ENCODE results near the gene KRTAP10-10.

KRTAP10-10 gene

DNA sequence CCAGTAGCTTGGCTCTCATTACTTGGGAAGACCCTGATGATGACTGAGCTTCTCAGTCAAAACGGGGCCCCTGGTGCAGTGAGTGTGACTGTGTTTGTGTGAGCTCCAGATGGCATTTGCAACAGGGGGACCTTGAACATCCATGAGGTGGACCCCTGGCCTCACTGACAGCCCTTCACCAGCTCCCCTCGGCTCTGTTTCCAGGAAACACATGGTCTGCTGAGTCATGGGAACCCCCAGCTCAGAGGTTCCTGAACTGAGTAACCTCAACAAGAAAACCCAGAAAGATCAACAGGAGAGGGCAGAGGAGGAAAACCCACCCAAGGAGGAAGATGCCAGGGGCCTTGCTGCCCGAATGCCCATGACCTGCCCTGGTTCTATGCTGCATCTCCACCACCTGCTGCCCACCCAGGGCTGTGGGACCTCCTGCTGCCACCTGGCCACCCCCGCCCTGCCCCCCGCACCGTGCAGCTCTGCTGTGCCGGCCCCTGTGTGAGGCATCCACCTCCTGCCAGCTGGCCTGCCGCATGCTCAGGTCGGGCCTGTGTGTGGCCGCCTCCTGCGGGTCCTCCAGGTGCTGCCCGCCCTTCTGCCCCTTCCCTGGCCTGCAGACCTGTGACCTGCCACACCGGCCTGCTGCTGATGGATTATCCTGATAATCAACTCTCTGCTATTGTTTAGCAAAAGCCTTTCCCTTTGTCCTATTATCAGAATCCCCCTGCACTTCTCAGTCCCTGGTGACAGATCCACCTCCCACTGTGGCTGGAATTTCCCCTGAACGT is 49.0 kb downstream of the KRTAP10-10 start:
- H3K27ac ChIP-seq (replicated peaks): no peak overlapping the region
- TF ChIP-seq, protein P1, sequence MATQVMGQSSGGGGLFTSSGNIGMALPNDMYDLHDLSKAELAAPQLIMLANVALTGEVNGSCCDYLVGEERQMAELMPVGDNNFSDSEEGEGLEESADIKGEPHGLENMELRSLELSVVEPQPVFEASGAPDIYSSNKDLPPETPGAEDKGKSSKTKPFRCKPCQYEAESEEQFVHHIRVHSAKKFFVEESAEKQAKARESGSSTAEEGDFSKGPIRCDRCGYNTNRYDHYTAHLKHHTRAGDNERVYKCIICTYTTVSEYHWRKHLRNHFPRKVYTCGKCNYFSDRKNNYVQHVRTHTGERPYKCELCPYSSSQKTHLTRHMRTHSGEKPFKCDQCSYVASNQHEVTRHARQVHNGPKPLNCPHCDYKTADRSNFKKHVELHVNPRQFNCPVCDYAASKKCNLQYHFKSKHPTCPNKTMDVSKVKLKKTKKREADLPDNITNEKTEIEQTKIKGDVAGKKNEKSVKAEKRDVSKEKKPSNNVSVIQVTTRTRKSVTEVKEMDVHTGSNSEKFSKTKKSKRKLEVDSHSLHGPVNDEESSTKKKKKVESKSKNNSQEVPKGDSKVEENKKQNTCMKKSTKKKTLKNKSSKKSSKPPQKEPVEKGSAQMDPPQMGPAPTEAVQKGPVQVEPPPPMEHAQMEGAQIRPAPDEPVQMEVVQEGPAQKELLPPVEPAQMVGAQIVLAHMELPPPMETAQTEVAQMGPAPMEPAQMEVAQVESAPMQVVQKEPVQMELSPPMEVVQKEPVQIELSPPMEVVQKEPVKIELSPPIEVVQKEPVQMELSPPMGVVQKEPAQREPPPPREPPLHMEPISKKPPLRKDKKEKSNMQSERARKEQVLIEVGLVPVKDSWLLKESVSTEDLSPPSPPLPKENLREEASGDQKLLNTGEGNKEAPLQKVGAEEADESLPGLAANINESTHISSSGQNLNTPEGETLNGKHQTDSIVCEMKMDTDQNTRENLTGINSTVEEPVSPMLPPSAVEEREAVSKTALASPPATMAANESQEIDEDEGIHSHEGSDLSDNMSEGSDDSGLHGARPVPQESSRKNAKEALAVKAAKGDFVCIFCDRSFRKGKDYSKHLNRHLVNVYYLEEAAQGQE (IDR thresholded peaks at IDR 0.05; ENCODE audit: insufficient replicate concordance, low read depth): no peak
- TF ChIP-seq CTCF (IDR thresholded peaks at IDR 0.05; ENCODE audit: insufficient read depth, low read length) (no peak), GABPA (IDR thresholded peaks at IDR 0.05; ENCODE audit: low read depth) (no peak), SPI1 (IDR thresholded peaks at IDR 0.05; ENCODE audit: borderline replicate concordance, low read depth) (no peak), POLR2AphosphoS5 (IDR thresholded peaks at IDR 0.05; ENCODE audit: low read depth) (no peak)
- no peak overlapping the region for H3K4me3 ChIP-seq (replicated peaks; ENCODE audit: insufficient read depth, low read length)
- DNase-seq (ENCODE audit: low read depth in 1 of 2, low spot score in 1 of 2): no peak
- H3K27me3 ChIP-seq (ENCODE audit: insufficient read depth, poor library complexity, severe bottlenecking): no peaks in the 10 kb centered on the region

DNA sequence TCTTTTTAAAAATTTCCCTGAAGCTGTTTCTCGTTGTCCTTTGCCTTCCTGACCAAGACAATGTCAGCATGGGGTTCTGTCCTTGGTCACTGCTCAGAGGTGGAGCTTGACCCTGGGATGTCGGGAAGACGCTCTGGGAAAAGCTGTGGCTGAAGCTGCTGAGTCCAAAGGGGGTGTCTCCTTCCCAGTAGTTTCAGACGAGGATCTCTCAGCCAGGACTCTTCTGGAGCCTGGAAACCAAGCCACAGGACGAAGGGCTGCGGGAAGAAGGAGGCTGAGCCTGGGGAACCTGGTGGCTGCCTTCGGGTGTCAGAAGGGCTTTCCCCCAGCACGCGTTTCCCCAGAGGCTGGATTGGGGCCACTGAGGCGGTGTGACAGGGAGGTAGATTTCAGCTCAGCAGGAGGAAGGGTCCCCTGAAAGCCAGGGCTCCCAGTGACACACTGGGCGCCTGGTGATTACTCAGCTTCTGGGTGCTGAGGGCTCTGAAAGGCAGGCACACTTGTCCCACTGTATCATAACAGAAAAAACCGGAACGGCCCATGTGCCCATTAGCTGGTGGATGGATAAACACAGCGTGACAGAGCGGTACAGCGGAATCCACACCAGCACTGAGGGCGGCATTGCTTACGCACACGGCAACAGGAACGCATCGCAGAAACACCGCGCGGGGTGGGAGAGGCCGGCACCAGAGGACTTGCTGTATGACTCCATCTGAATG is 49.8 kb downstream of the KRTAP10-10 start:
- Histone ChIP-seq H3K27me3 (ENCODE audit: insufficient read depth, poor library complexity, severe bottlenecking) (no peaks in the 10 kb centered on the region), H3K4me3 (replicated peaks; ENCODE audit: insufficient read depth, low read length) (no peak overlapping the region), H3K27ac (replicated peaks) (no peak overlapping the region)
- no peak for DNase-seq (ENCODE audit: low read depth in 1 of 2, low spot score in 1 of 2)
- TF ChIP-seq, protein P1 (IDR thresholded peaks at IDR 0.05; ENCODE audit: insufficient replicate concordance, low read depth): no peak
- TF ChIP-seq CTCF (IDR thresholded peaks at IDR 0.05; ENCODE audit: insufficient read depth, low read length): no peak
- TF ChIP-seq SPI1 (IDR thresholded peaks at IDR 0.05; ENCODE audit: borderline replicate concordance, low read depth): no peak
- TF ChIP-seq GABPA (IDR thresholded peaks at IDR 0.05; ENCODE audit: low read depth): no peak
- TF ChIP-seq POLR2AphosphoS5 (IDR thresholded peaks at IDR 0.05; ENCODE audit: low read depth): no peak

- H3K27ac ChIP-seq (replicated peaks): no peak overlapping the region
- H3K27me3 ChIP-seq (ENCODE audit: insufficient read depth, poor library complexity, severe bottlenecking): no peaks in the 10 kb centered on the region
- no peak overlapping the region for H3K4me3 ChIP-seq (replicated peaks; ENCODE audit: insufficient read depth, low read length)
- TF ChIP-seq CTCF (IDR thresholded peaks at IDR 0.05; ENCODE audit: insufficient read depth, low read length) (no peak), POLR2AphosphoS5 (IDR thresholded peaks at IDR 0.05; ENCODE audit: low read depth) (no peak), GABPA (IDR thresholded peaks at IDR 0.05; ENCODE audit: low read depth) (no peak), SPI1 (IDR thresholded peaks at IDR 0.05; ENCODE audit: borderline replicate concordance, low read depth) (no peak)
- TF ChIP-seq, protein P1 (IDR thresholded peaks at IDR 0.05; ENCODE audit: insufficient replicate concordance, low read depth): no peak
- no peak for DNase-seq (ENCODE audit: low read depth in 1 of 2, low spot score in 1 of 2)
Measured at GRCh38 chr21:44687671-44688070, 50.5 kb downstream of the KRTAP10-10 start.
